Bronchial epithelial cell (primary cell): ENCODE results near the gene BRINP1. TPM values are rescaled to one million over a fixed set of nuclear protein-coding genes. Genes with fewer than 3 reads are reported as not detected.

Experiments used
- DNase-seq: peaks from one replicate; pipeline ENCODE4 v3.0.0-alpha.2; 2010; ENCODE audit warnings: low read depth
- FAIRE-seq: peaks from 2 replicates; lab custom pipeline; 2011; peaks lifted over from hg19 to GRCh38; lab: Jason Lieb, UNC
- H3K27me3 ChIP-seq: 2 replicates; pipeline ENCODE4 v1.5.1; 2011; ENCODE audit warnings: low read length; ENCODE audit not compliant: control insufficient read depth, insufficient read depth
- H3K36me3 ChIP-seq: 2 replicates; pipeline ENCODE4 v1.5.1; 2011; ENCODE audit warnings: low read length; ENCODE audit not compliant: control insufficient read depth, insufficient read depth
- H3K4me3 ChIP-seq: 2 replicates; pipeline ENCODE4 v1.5.1; 2011; ENCODE audit warnings: mild to moderate bottlenecking, low read depth, low read length, control low read depth
- CTCF ChIP-seq: IDR thresholded peaks from 2 replicates; pipeline ENCODE4 v1.5.1; 2011; ENCODE audit warnings: mild to moderate bottlenecking, moderate library complexity, low read length, control low read depth, inconsistent platforms; ENCODE audit not compliant: insufficient read depth, severe bottlenecking
- total RNA-seq: library from RNA; depleted of rRNA; stranded (reverse); fragments of >200 nt; gene quantifications from 2 replicates; pipeline ENCODE4 v1.2.1, GENCODE V29; 2014

BRINP1 gene
- total RNA-seq, 1 donor from 2014 or later, result 1.6 TPM

GRCh38 chr9:119213471-119213870 is 155.8 kb downstream of the BRINP1 start:
- Histone ChIP-seq H3K27me3 (no peaks in the 10 kb centered on the region), H3K36me3 (no peaks in the 10 kb centered on the region), H3K4me3 (no peak overlapping the region)
- no peak for TF ChIP-seq CTCF
- DNase-seq (no peak), FAIRE-seq (no peak)

- Histone ChIP-seq H3K4me3 (no peak overlapping the region), H3K36me3 (no peaks in the 10 kb centered on the region), H3K27me3 (no peaks in the 10 kb centered on the region)
- TF ChIP-seq CTCF, result no peak
- DNase-seq (no peak), FAIRE-seq (no peak)
Measured at GRCh38 chr9:119197893-119198607, 171.2 kb downstream of the BRINP1 start.

GRCh38 chr9:119195521-119195920 is 173.7 kb downstream of the BRINP1 start:
- no peak overlapping the region for H3K4me3 ChIP-seq
- H3K27me3 ChIP-seq, result no peaks in the 10 kb centered on the region
- DNase-seq, result no peak
- no peaks in the 10 kb centered on the region for H3K36me3 ChIP-seq
- TF ChIP-seq CTCF, result no peak
- no peak for FAIRE-seq

GRCh38 chr9:119185298-119185697 is 183.9 kb downstream of the BRINP1 start:
- TF ChIP-seq CTCF, result no peak
- DNase-seq, result no peak

GRCh38 chr9:119184265-119184936 is 184.8 kb downstream of the BRINP1 start:
- no peak for FAIRE-seq
- TF ChIP-seq CTCF, result no peak
- Histone ChIP-seq H3K27me3 (no peaks in the 10 kb centered on the region), H3K36me3 (no peaks in the 10 kb centered on the region), H3K4me3 (no peak overlapping the region)
- no peak for DNase-seq

More at GRCh38 chr9:119185298-119185697, 183.9 kb downstream of the BRINP1 start:
- H3K4me3 ChIP-seq, result no peak overlapping the region
- H3K36me3 ChIP-seq, result no peaks in the 10 kb centered on the region
- FAIRE-seq, result no peak
- no peaks in the 10 kb centered on the region for H3K27me3 ChIP-seq
